Ishikawa (cell line): ENCODE data around the gene FGFBP3.

ENCODE experiments used
- CEBPB ChIP-seq: IDR thresholded peaks from 2 replicates; pipeline ENCODE4 v1.6.1; 2012
- CREB1 ChIP-seq: IDR thresholded peaks from 2 replicates; pipeline ENCODE4 v1.6.1; 2012; ENCODE audit warnings: low read depth
- EGR1 ChIP-seq: IDR thresholded peaks from 2 replicates; pipeline ENCODE4 v1.6.1; 2012
- EP300 ChIP-seq: IDR thresholded peaks from 2 replicates; pipeline ENCODE4 v1.6.1; 2012; ENCODE audit warnings: borderline replicate concordance
- FOXM1 ChIP-seq: IDR thresholded peaks from 2 replicates; pipeline ENCODE4 v1.6.1; 2012; ENCODE audit warnings: low read depth, borderline replicate concordance
- NFIC ChIP-seq: IDR thresholded peaks from 2 replicates; pipeline ENCODE4 v1.6.1; 2012
- RAD21 ChIP-seq: IDR thresholded peaks from 2 replicates; pipeline ENCODE4 v1.6.1; 2012; ENCODE audit warnings: low read depth
- TAF1 ChIP-seq: IDR thresholded peaks from 2 replicates; pipeline ENCODE4 v1.6.1; 2012; ENCODE audit warnings: low read depth, mild to moderate bottlenecking
- TCF12 ChIP-seq: IDR thresholded peaks from 2 replicates; pipeline ENCODE4 v1.6.1; 2012; ENCODE audit warnings: low read depth
- TEAD4 ChIP-seq: IDR thresholded peaks from 2 replicates; pipeline ENCODE4 v1.6.1; 2012
- YY1 ChIP-seq: IDR thresholded peaks from 2 replicates; pipeline ENCODE4 v1.6.1; 2012; ENCODE audit warnings: low read depth
- ZBTB7A ChIP-seq: IDR thresholded peaks from 2 replicates; pipeline ENCODE4 v1.6.1; 2012; ENCODE audit warnings: low read depth
- TF ChIP-seq, protein P1 (sequence below): IDR thresholded peaks from 2 replicates; pipeline ENCODE4 v1.6.1; 2012; ENCODE audit warnings: low read depth, mild to moderate bottlenecking
- TF ChIP-seq, protein P2 (sequence below): IDR thresholded peaks from 2 replicates; pipeline ENCODE4 v1.6.1; 2012
- TF ChIP-seq, protein P3 (sequence below): IDR thresholded peaks from 2 replicates; pipeline ENCODE4 v1.6.1; 2012

FGFBP3 gene

DNA sequence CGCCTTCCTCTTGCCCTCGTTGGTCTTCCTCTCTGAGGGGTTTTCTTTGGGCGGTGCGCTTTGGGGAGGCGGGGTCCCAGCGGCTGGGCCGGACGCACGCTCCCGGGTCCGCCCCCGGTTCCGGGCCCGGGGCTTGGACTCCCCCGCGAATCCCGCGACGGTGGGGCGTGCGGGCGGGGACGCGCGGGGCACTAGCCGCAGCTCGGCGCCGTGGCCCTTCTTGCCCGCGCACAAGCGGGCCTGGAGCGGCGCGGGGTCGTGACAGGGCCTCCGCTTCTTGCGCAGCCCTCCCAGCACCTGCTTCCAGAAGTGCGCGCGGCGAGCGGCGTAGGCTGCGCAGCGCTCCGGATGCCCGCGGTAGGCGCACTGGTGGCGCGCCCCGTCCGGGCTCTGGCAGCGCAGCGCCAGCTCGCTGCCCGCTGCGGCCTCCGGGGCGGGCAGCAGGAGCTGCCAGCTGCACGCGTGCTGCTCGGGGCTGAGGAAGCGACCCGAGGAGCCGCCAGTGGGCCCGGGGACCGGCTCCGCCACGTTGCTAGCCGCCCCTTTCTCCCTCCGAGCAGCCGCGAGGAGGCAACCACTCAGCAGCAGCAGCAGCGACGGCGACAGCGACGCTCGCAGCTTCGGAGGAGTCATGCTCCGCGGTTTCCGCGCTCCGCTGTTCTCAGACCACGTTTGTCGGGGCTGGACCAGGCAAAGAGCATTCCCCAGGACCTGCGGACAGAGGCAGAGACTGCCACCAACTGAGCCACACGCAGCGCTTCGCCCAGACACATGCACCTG lies 759 bp downstream of the FGFBP3 start:
- no peak; the same call in 1 of the 2 replicates for TF ChIP-seq CEBPB
- peak; percentile 59 for TF ChIP-seq ZBTB7A
- peak; percentile 8; the same call in 1 of the 2 replicates for TF ChIP-seq TEAD4
- TF ChIP-seq FOXM1, result no peak
- TF ChIP-seq, protein P1, sequence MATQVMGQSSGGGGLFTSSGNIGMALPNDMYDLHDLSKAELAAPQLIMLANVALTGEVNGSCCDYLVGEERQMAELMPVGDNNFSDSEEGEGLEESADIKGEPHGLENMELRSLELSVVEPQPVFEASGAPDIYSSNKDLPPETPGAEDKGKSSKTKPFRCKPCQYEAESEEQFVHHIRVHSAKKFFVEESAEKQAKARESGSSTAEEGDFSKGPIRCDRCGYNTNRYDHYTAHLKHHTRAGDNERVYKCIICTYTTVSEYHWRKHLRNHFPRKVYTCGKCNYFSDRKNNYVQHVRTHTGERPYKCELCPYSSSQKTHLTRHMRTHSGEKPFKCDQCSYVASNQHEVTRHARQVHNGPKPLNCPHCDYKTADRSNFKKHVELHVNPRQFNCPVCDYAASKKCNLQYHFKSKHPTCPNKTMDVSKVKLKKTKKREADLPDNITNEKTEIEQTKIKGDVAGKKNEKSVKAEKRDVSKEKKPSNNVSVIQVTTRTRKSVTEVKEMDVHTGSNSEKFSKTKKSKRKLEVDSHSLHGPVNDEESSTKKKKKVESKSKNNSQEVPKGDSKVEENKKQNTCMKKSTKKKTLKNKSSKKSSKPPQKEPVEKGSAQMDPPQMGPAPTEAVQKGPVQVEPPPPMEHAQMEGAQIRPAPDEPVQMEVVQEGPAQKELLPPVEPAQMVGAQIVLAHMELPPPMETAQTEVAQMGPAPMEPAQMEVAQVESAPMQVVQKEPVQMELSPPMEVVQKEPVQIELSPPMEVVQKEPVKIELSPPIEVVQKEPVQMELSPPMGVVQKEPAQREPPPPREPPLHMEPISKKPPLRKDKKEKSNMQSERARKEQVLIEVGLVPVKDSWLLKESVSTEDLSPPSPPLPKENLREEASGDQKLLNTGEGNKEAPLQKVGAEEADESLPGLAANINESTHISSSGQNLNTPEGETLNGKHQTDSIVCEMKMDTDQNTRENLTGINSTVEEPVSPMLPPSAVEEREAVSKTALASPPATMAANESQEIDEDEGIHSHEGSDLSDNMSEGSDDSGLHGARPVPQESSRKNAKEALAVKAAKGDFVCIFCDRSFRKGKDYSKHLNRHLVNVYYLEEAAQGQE, result no peak
- peak; percentile 74; the same call in 1 of the 2 replicates for TF ChIP-seq TAF1
- TF ChIP-seq RAD21, result peak; percentile 52
- TF ChIP-seq TCF12, result peak; percentile 49; the same call in 1 of the 2 replicates
- TF ChIP-seq, protein P2, sequence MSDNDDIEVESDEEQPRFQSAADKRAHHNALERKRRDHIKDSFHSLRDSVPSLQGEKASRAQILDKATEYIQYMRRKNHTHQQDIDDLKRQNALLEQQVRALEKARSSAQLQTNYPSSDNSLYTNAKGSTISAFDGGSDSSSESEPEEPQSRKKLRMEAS, result peak; percentile 95
- TF ChIP-seq EP300, result 0 out of 2 replicates have a peak, but pooled peaks have one; percentile 17
- TF ChIP-seq CREB1, result no peak
- TF ChIP-seq EGR1, result peak; percentile 18; the same call in 1 of the 2 replicates
- peak; percentile 38; the same call in 1 of the 2 replicates for TF ChIP-seq NFIC
- TF ChIP-seq, protein P3, sequence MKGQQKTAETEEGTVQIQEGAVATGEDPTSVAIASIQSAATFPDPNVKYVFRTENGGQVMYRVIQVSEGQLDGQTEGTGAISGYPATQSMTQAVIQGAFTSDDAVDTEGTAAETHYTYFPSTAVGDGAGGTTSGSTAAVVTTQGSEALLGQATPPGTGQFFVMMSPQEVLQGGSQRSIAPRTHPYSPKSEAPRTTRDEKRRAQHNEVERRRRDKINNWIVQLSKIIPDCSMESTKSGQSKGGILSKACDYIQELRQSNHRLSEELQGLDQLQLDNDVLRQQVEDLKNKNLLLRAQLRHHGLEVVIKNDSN, result no peak

DNA sequence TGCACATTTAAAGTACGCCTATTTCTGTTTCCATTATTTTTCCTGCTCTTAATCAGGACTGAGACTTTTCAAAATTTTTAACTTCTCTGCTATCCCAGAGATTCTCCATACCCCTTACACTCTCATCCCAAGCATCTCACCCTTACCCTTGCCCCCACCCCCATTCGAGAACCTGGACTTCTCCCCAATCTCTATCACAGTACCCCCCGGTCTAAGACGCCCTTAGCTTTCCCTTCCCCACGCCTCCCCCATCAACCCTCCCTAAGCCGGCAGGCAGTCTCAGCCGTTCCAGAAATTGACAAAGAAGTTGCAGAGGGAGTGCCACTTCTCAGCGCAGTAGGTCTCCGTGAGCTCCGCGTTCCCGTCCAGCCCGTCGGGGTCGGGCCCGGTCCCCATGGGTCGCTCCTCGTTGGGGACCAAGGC lies 1.4 kb downstream of the FGFBP3 start:
- TF ChIP-seq TEAD4 (no peak), RAD21 (no peak), ZBTB7A (no peak), NFIC (no peak), CREB1 (no peak), TAF1 (no peak), EP300 (no peak), YY1 (no peak), EGR1 (no peak), FOXM1 (no peak), TCF12 (no peak), CEBPB (no peak)
- TF ChIP-seq, protein P3, result no peak
- TF ChIP-seq, protein P2, result no peak
- TF ChIP-seq, protein P1, result no peak

DNA sequence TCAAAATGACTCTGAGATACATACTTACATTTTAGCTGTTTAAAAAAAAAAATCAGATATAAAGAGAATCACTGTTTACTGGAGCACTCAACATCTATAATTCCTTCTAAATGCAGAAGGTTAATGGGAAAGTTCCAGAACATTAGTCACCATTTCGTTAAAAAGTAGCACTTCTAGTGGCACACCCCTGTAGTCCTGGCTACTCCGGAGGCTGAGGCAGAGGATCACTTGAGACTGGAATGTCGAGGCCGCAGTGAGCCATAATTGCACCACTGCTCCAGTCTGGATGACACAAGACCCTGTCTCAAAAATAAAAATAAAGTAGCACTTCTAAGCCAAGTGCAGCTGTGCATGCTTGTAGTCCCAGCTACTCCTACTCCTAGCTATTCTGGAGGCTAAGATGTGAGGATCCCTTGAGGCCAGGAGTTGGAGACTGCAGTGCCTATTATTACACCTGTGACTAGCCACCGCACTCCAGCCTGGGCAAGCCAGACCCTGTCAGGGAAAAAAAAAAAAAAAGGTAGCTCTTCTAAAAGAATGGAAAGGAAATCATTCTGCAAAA lies 2.2 kb downstream of the FGFBP3 start:
- TF ChIP-seq EGR1 (no peak), NFIC (no peak), CEBPB (no peak)
- TF ChIP-seq, protein P3, result no peak

DNA sequence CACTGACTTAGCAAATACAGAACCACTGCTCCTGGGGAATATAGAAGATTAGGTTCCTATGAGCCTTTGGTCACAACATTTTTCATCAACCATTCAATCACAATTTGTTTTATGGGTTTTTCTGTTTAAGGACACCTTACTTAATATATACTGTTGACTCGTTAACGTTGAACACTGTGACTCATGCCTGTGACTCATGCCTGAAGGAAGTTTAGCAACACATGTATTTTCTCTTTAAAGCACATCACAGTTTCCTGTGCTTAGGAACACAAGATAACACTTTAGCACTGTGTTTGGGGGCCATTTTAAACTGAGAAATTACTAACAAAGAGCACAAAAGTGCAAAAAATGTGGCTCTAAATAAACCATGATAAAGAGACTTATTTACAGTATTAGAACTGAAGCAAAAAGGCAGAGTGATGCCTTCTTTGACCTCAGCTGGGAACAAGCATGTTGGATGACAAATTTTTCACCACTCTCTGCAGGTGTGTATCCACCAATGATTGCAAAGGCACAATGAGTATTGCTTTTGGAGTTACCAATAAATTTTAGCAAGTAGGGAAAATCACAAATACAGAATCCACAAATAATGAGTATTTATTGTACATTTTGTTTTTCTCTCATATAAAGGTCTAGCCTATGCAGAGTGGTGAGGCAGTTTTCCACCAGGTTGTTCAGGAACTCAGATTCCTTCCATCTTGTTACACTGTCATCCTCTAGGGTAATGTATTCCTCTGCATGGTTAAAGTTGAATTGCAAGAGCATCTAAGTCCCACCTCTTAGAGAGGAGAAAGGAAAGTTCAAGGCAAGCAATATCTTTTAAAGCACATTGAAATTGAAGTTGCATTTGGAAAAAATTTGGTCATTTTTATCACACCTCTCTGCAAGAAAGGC lies 7.3 kb downstream of the FGFBP3 start:
- TF ChIP-seq, protein P1, result no peak
- no peak for TF ChIP-seq TCF12
- TF ChIP-seq CEBPB, result peak; percentile 73
